Breast epithelium (tissue), 3 donors: ENCODE measurements around the gene KLHL3.

Experiments used
- CTCF ChIP-seq, 3 donors: fragments of 450-650 bp; IDR thresholded peaks; one replicate each; pipeline ENCODE4 v1.5.1; 2016 to 2017; ENCODE audit warnings: antibody characterized with exemption in 3 of 3, mild to moderate bottlenecking in 3 of 3, moderate library complexity in 3 of 3
- POLR2AphosphoS5 ChIP-seq, 3 donors: sonication (generic); formaldehyde crosslinking; IDR thresholded peaks; one replicate each; pipeline ENCODE4 v1.6.1; 2017; ENCODE audit warnings: antibody characterized with exemption in 3 of 3

GRCh38 chr5:137610598-137610997 is 125.3 kb downstream of the KLHL3 start:
- no peak for TF ChIP-seq CTCF (IDR thresholded peaks at IDR 0.05)
- TF ChIP-seq POLR2AphosphoS5 (IDR thresholded peaks at IDR 0.05): no peak
